Pericardium fibroblast (primary cell): ENCODE results near the gene OR4S1. TPM values are rescaled to one million over a fixed set of nuclear protein-coding genes. Genes with fewer than 3 reads are reported as not detected.

Source experiments
- total RNA-seq: library from RNA; depleted of rRNA; stranded (reverse); fragments of >200 nt; gene quantifications from 2 replicates; pipeline ENCODE4 v1.2.3, GENCODE V29; 2015

OR4S1 gene, protein sequence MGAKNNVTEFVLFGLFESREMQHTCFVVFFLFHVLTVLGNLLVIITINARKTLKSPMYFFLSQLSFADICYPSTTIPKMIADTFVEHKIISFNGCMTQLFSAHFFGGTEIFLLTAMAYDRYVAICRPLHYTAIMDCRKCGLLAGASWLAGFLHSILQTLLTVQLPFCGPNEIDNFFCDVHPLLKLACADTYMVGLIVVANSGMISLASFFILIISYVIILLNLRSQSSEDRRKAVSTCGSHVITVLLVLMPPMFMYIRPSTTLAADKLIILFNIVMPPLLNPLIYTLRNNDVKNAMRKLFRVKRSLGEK
- total RNA-seq: not detected in 2 replicates

DNA sequence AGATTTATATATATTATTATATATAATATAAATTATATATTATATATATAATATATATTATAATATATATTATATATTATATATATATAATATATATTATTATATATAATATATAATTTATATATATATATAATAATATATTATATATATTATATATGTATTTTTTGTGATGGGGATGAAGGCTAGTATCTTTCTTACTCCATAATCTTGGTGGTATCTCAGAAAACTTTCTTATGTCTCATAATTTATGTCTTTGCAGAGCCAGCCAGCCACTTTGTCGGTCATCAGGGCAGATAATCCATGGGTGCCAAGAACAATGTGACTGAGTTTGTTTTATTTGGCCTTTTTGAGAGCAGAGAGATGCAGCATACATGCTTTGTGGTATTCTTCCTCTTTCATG, at the start of gene OR4S1:
Gene OR4S1 (plus strand): TSS at position 301 of the 400 bp plus-strand sequence. CDS start 0 bp downstream, at position 301.

DNA sequence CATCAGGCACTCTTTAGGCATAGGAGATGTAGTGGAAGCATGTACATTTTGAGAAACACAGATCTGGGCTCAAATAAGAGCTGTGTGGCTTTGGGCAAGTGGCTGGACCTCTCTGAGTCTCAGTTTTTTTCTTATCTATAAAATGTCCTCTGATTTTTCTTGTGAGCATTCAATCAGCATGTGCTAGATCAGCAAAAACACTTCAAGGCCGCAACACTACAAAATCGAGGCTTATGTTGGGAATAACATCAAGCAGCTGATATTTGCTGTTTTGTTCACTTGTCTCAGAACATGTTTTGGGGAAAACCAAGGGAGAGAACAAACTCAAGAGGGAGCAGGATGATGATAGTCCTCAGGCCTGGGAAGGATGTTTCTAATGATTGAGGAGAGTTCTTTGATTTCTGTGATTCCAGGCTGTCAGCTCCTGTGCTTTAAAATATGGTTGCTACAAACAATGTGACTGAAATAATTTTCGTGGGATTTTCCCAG, 42.6 kb upstream of the OR4S1 start, which contains the start of gene OR4X1:
Gene OR4X1 (plus strand): TSS at position 439 of the 489 bp plus-strand sequence. CDS start 0 bp downstream, at position 439.

DNA sequence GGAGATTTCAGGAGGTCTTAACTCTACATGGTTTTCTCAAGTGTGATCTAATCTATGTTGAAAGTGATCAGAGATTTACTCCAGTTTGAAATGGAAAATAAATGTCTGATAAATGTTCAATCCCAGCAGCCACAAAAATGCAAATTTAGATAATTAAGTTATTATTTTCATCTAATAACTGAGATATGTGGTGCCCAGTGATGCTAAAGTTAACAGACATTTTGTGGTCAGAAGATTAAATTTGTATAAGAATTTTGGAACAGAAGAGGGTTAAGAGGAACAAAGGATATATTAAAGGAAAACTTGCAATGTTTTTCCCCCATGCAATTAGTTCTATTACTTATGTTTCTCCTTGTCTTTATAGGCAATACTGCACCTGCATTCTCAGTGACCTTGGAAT, 18.6 kb downstream of the OR4S1 start, which contains the start of gene OR4C3:
Gene OR4C3 (plus strand): TSS at position 301 of the 400 bp plus-strand sequence. CDS start 102 bp downstream, outside the sequence.

Other genes starting within 250 kb of the OR4S1 start
- gene OR4B1, start 89.4 kb upstream of the OR4S1 start, total RNA-seq: not detected in 2 replicates
- gene OR4X2, start 61.1 kb upstream of the OR4S1 start, total RNA-seq: not detected in 2 replicates
- gene OR4X1, start 42.4 kb upstream of the OR4S1 start, total RNA-seq: not detected in 2 replicates
- gene OR4C3, start 18.7 kb downstream of the OR4S1 start, total RNA-seq: not detected in 2 replicates
- not detected in 2 replicates for gene OR4C5, start 60.2 kb downstream of the OR4S1 start, total RNA-seq
- not detected in 2 replicates for gene OR4A47, start 182.6 kb downstream of the OR4S1 start, total RNA-seq